Germinal center (tissue), 1 donor: ENCODE data around the gene PIP4K2C.
A peak's percentile ranks its signal among the peaks of the same experiment; 100 is the strongest.
"Not testable (repeated sequence)": the region's sequence is repeated elsewhere in the genome, so short reads cannot be mapped to it uniquely, and the experiment has no call there.

ENCODE experiments used
- DNase-seq: peaks from one replicate; pipeline ENCODE4 v3.0.0; 2012; ENCODE audit warnings: mixed read lengths, low spot score

Gene PIP4K2C

DNA sequence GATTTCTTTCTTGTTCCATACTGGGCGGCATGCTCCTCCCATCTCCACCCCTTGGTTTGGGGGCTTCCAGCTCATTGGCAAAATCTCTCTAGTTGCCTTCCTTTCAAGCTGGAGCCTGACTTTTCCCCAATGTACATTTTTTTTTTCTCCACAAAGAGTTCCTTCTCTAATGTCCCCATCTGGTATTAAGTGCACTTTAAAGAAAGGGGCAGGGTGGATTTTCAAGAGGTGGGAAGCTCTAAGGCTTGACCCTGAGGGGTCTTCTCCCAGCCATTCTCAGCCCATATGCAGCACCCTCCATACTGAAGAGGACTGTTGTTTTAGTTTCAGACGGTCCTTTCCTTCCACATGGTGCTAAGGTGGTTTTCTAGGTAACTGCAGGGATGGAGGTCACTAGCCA lies 5.8 kb upstream of the PIP4K2C start:
- DNase-seq = no peak

DNA sequence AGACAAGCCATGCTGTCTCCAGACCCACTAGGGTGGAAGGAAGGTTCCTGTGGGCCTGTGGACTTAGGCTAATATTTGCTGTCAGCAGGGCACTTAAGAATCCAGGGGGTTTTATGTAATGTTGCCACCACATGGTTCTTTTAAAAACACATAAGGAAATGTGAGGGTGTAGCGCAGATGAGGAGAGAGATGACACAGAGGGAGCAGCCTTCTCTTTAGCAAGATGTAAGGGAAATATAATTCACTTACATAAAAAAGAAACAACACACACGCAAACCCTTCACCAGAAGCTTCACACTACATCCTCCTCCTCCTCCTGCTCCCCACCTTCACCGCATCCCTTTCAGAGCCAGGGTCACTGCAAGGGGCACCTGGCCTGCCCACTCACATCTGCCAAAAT lies 4.9 kb upstream of the PIP4K2C start:
- no peak for DNase-seq

DNA sequence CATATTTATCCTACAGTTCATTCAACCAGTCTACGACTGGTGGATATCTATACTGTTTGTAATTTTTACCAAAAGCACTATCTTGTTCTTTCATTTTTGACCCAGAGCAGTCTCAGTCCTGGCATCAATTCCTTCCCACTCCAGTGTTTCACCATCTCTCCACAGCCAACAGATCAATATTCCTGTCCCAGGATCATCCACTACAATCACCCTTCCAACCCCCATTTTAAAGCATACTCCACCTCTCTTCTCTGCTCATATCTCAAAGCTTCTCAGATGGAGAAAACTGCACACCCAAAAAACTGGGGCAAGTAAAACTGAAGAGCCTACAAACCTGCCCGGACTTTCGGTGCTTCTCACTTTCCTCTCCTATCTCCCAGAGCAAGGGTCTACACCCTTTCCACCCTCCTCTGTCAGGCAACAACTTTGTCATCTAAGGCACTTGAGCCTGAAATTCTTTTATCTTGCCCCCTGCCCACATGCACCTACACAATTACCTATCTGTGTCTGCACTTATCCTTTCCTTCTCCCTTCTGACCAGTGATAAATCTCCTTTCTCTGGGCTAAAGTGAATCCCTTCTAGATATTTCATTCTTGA lies 4.1 kb upstream of the PIP4K2C start:
- DNase-seq = no peak

DNA sequence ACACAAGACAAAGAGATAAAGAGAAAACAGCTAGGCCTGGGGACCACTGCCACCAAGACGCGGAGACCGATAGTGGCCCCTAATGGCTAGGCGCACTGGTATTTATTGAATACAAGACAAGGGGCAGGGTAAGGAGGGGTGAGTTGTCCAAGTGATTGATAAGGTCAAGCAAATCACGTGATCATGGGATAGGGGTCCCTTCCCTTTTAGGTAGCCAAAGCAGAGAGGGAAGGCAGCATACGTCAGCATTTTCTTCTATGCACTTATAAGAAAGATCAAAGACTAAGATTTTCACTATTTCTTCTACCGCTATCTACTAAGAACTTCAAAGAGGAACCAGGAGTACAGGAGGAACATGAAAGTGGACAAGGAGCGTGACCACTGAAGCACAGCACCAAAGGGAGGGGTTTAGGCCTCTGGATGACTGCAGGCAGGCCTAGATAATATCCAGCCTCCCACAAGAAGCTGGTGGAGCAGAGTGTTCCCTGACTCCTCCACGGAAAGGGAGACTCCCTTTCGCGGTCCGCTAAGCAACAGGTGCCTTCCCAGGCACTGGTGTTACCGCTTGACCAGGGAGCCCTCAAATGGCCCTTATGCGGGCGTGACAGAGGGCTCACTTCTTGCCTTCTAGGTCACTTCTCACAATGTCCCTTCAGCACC lies 1.9 kb upstream of the PIP4K2C start:
- DNase-seq = not testable (repeated sequence)

DNA sequence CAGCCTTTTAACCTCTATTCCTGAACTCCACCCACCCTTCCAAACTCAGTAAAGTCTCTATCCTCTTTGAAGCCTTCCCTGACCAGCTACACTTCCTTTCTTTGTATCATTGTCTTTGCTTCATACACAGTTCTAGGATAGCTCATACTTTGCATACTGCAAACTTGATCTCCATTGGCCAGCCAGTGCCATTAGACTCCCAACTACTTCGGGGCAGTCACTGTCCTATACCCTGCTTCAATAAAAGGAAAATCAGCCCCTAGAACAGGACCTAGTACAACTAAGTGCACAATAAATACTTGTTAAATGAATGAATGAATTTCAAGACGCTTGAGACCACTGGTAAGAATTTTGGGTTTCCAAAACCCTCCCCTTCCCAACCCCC lies 521 bp upstream of the PIP4K2C start:
- no peak for DNase-seq

DNA sequence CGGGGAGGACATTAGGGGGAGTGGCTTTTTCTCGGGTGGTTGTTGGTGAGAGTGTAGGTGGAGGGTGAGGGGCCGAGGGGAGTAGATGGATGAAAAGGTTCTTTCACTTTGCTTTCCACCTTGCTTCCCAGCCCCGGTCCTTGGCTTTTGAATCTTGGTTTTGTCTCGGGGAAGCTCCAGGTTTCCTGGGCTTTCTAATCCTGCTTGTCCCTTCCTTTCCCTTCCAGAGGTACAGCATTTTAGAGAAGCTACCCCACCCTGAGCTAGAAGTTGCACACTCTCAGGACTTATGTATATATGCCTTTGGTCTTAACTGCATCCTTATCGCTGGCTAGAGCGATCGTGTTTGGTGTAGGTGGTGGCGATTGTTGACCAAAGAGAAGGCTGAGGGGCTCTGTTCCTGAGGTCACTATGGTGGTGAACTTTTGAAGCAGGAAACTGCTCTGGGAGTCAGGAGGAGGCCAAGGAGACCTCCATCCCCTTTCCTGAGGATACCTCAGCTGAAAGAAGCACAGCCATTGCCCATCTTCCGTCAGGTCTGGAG lies 862 bp downstream of the PIP4K2C start:
- DNase-seq = no peak

DNA sequence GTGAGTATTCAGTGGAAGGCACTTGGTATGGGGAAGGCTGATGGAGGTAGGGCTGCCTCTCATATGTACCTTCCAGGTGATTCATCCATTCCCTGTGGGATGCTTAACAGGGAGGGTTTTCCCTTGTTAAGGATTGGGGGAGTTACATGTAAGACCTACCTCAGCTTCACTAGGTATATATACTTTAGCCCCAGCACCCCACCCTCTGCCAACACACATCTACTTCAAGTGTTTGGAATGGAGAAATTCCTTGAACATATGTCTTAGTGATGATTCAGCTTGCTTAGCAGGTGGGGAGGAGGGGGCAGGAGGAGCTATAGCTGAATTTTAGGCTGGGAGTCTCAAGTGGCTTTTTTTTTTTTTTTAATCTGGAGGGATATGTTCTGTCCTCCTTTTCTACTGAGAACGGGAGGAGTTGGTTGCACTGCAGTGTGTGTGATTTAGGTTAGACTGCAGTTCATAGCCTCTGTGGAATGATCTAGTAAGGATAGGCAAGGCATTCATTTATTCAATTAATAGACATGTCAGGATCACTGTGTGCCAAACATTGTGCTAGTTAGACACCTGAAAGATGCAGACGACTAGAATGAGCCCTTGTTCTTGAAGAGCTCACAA lies 1.7 kb downstream of the PIP4K2C start:
- no peak for DNase-seq

DNA sequence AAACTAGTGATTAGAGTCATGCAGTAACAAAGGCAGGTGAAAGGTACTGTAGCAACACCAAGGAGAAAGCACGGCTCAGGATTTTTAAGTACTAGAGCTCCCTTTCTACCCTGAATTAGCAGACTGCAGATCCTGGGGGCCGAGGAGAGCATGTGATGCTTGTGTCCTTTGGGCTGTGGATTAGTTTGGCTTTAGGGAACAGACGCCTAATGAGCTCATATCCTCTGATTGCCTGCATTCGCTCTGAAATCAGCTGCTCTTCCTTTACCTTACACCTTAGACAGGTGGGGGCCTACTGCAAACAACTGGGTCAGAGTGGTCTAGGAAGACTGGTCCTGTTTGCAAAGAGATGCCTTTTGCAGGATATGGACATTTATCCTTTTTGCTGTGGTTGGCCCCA lies 2.2 kb downstream of the PIP4K2C start:
- no peak for DNase-seq

DNA sequence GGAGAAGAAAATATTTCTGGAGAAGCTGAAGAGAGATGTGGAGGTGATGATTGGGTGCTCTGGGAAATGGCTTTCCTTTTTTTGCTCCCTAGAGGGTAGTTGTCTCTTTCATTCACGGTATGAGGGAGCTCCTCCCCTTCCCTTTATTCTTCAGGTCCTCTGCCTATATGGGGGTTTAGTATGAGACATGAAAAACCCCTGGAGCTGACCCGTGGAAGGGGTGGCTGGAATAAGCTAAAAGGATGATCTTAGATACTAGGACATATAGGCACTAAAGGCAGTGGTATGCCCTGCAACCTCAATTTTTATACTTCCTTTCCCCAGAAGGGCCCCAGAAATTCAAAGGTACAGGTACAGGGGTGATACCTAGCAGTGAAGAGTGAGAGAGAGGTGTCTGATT lies 9.4 kb downstream of the PIP4K2C start:
- DNase-seq = no peak

DNA sequence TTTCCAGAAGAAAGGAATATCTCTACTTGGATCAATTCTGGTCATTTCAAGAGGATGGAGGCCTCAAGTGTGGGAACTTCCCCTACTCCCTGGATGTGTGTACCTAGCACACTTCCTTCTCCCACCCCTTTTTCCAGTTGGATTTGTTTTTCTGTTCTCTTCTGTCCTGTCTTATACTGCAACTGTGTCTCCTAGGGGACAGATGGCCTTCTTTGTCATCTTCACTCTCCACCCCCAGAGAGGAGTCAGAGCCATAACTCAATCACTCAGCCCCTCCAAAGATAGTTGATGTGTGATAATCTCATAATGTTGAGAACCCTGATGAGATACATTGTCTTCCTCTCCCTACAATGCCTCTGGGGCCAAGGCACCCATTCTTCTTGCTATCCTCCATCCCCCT lies 11.6 kb downstream of the PIP4K2C start:
- DNase-seq = no peak

DNA sequence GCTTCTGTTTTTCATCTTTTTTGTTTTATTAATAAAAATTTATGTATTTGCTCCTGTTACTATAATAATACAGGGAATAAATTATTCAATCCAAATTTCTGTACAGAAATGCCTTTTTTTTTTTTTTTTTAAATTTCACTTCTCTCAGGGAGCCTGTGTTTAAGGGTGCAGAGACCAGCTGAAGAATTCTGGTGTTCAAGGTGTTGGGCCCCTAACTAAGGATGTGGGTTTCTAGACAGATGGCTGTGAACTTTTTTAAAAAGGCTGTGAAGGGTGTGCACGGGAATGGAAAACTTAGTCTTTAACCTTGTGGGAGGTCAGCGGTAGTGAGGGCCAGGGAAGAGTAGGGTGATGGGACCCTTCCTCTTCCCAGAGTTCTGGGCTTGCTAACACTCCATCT lies 12.3 kb downstream of the PIP4K2C start:
- no peak for DNase-seq

DNA sequence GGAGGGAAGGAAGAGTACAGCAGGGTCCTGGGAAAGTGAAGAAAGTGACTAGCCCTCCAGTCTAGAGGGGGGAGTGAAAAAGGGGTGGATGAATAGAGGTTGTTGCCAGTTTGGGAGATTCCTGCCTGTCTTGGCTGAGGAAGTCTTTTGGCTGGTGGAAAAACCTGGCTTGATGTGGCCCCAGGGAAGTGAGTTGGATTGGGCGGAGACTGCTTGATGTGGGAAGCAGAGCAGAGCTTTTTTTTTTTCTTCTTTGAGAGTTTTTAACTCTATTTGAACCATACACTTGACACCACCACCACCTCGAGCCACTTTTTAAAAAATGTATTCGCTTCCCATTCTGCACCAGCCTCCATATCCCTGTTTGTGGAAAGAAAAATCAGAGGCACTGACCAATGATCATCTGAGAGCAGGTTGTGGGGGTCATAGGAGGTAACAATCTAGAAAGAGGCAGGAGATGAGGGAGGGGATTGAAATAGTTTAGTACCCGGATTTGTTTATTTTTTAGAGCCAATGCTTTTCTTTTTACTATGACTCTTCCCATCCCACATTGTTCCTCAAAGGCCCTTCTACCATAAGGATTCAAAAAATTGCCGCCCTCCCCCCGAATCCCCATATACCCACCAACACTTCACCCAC lies 12.9 kb downstream of the PIP4K2C start:
- DNase-seq = no peak

DNA sequence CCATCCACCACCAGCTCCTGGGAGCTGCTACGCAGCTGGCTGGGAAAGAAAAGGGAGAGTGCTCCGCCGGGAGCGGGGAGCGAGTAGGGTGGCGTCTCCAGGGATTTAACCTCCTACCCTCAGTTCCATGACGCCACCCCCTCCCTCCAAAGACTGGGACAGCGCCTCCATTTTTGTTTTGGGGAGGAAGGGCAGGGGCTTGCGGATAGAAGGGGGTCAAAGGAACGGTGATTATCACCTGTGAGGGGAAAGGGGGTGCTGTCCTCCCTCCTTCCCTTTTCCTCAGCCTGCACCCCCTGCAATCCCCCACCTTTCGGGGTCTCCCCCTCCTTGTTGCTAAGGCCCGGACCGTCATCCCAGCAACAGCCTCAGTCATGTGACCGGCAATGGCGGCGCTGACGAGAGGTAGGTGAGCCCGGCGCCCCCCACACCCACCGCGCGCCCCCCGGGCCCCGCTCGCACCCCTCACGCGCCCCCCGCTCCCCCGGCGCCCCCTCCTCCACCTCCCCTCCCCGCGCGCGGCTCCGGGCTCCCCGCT lies 13.5 kb downstream of the PIP4K2C start, which contains the start of gene DTX3:
DTX3 (plus strand) TSS at position 371 of the 538 bp plus-strand sequence. CDS start 1,694 bp downstream, outside the sequence.
- peak; percentile 60 for DNase-seq

DNA sequence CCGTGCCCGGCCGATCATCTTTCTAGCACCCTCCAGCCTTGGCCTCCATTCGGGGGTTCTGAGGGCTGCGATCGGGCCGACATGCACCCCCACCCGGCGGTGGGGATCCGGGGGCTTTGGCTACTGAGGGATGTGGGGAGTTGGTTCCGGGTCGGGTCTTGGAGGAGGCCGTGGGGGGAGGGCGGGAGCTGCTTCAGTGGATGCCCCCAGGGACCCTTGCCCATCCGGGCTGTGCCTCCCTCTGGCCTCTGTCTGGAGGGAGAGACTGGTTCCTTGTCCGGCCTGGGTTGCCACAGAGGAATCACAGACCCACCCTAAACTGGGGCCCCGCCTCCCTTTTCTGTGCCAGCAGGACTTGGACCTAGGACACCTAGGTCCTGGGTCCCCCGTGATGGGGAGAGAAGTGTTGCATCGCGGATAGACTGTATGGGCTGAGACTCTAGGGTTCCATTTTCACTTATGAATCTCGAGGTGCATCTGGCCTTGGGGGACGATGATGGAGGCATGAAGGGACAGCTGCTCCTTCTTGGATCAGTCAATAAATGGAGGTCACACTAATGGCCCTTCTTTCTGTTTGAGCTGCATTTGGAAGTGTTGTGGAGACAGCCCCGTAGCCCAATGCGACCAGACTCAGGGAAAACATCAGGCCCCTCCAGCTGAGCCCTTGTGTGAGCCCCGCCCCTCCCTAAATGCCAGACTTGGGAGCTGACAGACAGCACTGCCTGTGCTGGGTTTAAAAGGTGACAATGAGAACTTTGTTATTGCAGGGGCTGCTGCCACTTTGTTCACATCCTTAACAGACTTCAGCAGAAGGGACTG lies 14.2 kb downstream of the PIP4K2C start:
- no peak for DNase-seq

DNA sequence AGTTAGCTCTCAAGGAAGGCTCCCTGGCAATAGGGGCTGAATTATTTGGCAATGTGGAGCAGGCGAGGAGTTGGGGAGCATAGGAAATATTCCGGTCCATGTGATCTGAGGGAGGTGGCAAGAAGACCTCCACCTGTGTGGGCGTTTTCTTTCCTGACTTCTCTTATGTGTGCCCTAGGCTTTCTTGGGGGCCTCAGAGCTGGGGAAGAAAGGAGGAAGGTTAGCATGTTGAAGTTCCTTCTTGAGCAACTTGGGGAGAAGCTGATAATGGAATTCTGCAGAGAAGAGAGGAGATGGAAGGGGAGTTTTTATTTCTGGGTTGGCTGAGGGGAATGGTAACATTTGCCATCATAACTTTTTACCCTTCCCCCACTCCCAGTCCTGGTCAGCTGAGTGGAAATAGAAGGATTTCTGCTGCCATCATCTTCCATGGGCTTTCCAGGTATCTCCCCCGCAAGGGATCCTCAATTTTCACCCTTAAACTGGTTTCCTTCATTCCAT lies 14.9 kb downstream of the PIP4K2C start:
- DNase-seq = no peak

DNA sequence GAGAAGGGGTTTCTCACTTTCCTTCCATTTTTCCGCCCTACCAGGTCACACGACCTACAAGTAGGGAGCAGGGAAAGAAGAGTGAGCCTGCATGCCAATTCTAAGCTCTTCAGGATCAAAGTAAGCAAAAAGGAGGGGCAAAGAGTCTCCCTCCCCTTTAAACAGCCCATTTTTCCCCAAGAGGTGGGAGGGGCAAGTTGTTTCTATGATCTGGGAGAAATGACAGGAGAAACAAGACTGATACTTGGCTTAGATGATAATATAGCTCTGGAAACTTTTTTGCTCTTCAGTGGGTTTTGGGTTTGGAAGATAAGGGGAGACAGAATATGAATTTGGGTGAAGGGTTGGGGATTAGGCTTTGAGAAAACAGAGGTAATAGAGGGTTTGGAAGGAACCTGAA lies 15.4 kb downstream of the PIP4K2C start:
- DNase-seq = no peak

DNA sequence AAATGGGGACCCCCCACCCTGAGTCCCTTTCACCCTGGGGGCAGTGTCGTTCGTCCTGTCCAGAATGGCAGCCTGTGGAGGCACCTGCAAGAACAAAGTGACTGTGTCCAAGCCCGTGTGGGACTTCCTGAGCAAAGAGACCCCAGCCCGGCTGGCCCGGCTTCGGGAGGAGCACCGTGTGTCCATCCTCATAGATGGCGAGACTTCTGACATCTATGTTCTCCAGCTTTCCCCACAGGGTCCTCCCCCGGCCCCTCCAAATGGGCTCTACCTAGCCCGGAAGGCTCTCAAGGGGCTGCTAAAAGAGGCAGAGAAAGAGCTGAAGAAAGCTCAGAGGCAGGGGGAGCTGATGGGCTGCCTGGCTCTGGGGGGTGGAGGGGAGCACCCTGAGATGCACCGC lies 15.8 kb downstream of the PIP4K2C start:
- DNase-seq = no peak

DNA sequence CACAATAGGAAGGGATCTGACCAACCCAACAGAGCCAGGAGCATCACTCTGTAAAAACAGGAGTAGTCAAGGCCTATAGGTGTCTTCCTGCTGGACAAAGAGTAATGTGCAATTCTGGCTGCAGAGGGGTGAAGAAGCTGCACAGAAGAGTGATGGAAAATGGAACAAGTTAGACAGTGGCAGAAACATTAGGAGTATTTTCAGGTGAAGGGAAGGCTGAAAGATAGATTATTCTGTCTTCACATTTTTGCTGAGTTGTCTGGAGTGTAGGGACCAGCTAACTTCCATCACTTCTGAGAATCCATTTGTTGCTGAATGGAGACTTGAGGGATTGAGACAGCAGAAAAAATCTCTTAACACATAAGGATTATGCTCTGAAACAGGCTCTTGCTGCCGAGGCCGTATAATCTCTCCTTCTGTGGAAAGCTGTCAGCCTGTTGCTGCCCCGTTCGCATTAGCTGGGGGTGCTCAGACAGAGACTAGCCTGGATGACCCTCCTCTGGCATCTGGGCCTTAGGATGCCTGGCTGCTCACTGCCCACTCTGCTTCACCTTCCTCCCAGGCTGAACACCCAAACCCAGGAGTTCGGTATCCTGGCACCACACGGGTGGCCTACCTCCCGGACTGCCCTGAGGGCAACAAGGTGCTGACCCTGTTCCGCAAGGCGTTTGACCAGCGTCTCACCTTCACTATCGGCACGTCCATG lies 17.1 kb downstream of the PIP4K2C start:
- DNase-seq = no peak

DNA sequence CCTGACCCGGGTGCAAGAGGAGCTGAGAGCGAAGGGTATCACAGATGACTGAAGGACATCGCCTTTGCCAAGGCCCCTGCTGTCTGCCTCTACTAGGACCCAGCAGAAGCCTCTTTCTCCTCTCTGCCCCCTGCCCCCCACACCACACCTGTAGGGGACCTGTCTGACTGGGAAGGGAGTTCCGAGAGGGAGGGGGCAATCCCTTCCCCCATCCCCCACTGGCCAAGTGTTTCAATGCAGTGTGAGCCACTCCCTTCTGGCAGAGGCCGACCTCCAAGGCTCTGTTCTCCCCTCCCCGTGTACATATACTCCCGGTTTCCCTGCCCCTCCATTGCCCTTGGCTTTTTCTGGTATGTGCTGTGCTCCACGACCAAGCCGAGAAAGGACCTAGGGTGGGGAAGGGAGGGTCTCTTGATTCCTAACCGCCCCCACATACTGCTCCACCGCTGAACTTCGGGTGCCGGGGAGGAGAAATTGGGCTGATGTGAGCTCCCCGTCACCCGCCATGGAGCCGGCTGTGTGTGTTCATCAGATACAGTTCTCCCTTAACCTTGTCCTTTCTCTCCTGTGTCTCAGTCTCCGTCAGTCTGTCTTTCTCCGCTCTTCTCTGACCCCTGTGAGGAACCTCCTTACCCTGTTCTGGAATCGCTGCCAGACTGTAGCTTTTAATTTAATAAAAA lies 18.2 kb downstream of the PIP4K2C start:
- DNase-seq = no peak
